ENCODE results near the gene STARD6. TPM values are rescaled to one million over a fixed set of nuclear protein-coding genes. Genes with fewer than 3 reads are reported as not detected.

The STARD6 gene
- total RNA-seq = not detected

GRCh38 chr18:54357660-54358494 is at the start of gene STARD6, which contains the start of gene C18orf54:
TSS of gene STARD6 (minus strand) at chr18:54357858. CDS start at chr18:54354573, 3,285 bp downstream.
TSS of gene C18orf54 (plus strand) at chr18:54357906. CDS start at chr18:54360573, 2,667 bp downstream.
- peak in 1 of 2 donors; percentile 84 for DNase-seq (ENCODE audit: extremely low spot score in 2 of 2)
- Histone ChIP-seq H3K27me3 (no peaks in the 10 kb centered on the region), H3K36me3 (no peaks in the 10 kb centered on the region), H3K9me3 (no peaks in the 10 kb centered on the region), H3K4me3 (peak within 1 kb of the TSS; percentile 68 to 71), H3K4me1 (peaks cover 6% of the 10 kb centered on the region), H3K27ac (peak within 1 kb of the TSS; percentile 79)
- peak; percentile 80 to 81 for TF ChIP-seq POLR2AphosphoS5 (IDR thresholded peaks at IDR 0.05; ENCODE audit: insufficient read depth in 1 of 2, low read depth in 1 of 2)
- TF ChIP-seq POLR2A (IDR thresholded peaks at IDR 0.05) = peak in 1 of 2 donors; percentile 41
- TF ChIP-seq, protein P1, sequence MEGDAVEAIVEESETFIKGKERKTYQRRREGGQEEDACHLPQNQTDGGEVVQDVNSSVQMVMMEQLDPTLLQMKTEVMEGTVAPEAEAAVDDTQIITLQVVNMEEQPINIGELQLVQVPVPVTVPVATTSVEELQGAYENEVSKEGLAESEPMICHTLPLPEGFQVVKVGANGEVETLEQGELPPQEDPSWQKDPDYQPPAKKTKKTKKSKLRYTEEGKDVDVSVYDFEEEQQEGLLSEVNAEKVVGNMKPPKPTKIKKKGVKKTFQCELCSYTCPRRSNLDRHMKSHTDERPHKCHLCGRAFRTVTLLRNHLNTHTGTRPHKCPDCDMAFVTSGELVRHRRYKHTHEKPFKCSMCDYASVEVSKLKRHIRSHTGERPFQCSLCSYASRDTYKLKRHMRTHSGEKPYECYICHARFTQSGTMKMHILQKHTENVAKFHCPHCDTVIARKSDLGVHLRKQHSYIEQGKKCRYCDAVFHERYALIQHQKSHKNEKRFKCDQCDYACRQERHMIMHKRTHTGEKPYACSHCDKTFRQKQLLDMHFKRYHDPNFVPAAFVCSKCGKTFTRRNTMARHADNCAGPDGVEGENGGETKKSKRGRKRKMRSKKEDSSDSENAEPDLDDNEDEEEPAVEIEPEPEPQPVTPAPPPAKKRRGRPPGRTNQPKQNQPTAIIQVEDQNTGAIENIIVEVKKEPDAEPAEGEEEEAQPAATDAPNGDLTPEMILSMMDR (IDR thresholded peaks at IDR 0.05) = peak in 2 of 3 experiments; percentile 14 to 69
- intact Hi-C loops (cut with DNase I) = no loop called here

GRCh38 chr18:54405290-54405689 is 47.6 kb upstream of the STARD6 start:
- Histone ChIP-seq H3K27me3 (no peaks in the 10 kb centered on the region), H3K4me1 (no peaks in the 10 kb centered on the region), H3K27ac (no peak overlapping the region), H3K36me3 (no peaks in the 10 kb centered on the region), H3K9me3 (no peaks in the 10 kb centered on the region), H3K4me3 (no peak overlapping the region)
- no peak for DNase-seq (ENCODE audit: extremely low spot score in 2 of 2)
- TF ChIP-seq POLR2A (IDR thresholded peaks at IDR 0.05) (no peak), POLR2AphosphoS5 (IDR thresholded peaks at IDR 0.05; ENCODE audit: insufficient read depth in 1 of 2, low read depth in 1 of 2) (no peak)
- TF ChIP-seq, protein P1 (IDR thresholded peaks at IDR 0.05) = no peak
- intact Hi-C loops (cut with DNase I) = no loop called here

DNA sequence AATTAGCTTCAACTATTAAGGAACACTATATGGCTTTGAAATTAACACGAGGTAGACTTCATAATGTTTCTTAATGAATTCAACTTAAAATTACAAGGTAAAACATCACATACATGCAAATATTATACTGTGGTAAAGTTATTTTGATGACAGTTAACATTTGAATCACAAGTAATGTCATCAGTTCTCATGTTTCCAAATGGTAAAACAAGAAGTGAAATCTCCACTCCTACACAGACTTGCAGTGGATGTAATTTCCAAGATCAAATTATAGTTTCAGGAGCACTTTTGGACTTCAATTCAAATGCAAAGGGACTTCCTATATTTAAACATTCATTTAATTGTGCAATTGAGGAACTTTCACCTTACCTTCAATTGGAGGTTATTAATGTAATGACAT is 39.1 kb upstream of the STARD6 start:
- no peak overlapping the region for H3K4me3 ChIP-seq
- H3K27me3 ChIP-seq = no peaks in the 10 kb centered on the region
- no peak for TF ChIP-seq POLR2A (IDR thresholded peaks at IDR 0.05)
- TF ChIP-seq POLR2AphosphoS5 (IDR thresholded peaks at IDR 0.05; ENCODE audit: insufficient read depth in 1 of 2, low read depth in 1 of 2) = no peak
- TF ChIP-seq, protein P1 (IDR thresholded peaks at IDR 0.05) = no peak

DNA sequence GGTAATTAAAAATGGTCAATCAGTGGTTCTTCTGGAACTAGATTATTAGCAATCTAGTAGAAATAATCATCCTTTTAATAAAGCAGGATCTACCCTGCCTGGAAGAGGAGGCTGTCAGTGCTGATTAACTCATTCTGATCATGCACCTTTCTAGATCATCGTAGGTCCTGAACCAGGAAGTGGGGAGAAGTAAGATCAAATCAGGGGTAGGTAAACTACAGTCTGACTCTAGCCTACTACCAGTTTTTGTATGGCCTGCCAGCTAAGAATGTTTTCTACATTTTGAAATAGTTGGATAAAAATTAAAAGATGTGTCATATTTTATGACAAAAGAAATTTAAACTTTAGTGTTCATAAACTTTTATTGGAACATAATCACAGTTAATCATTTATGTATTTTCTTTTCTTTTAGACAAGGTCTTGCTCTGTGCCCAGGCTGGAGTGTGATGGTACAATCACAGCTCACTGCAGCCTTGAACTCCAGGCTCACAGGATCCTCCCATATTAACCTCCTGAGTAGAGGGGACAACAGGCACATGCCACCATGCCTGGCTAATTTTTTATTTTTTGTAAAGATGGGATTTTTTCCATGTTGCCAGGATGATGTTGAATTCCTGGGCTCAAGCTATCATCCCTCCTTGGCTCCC is 36.1 kb upstream of the STARD6 start:
- Histone ChIP-seq H3K36me3 (no peaks in the 10 kb centered on the region), H3K4me1 (no peaks in the 10 kb centered on the region), H3K4me3 (no peak overlapping the region), H3K27me3 (no peaks in the 10 kb centered on the region), H3K9me3 (no peaks in the 10 kb centered on the region), H3K27ac (no peak overlapping the region)
- intact Hi-C loops (cut with DNase I) = no loop called here
- TF ChIP-seq POLR2AphosphoS5 (IDR thresholded peaks at IDR 0.05; ENCODE audit: insufficient read depth in 1 of 2, low read depth in 1 of 2) (no peak), POLR2A (IDR thresholded peaks at IDR 0.05) (no peak)
- TF ChIP-seq, protein P1 (IDR thresholded peaks at IDR 0.05) = no peak
- DNase-seq (ENCODE audit: extremely low spot score in 2 of 2) = no peak

More for the DNA sequence above, 39.1 kb upstream of the STARD6 start:
- intact Hi-C loops (cut with DNase I) = no loop called here
- no peak overlapping the region for H3K27ac ChIP-seq
- no peaks in the 10 kb centered on the region for H3K9me3 ChIP-seq
- no peaks in the 10 kb centered on the region for H3K4me1 ChIP-seq
- DNase-seq (ENCODE audit: extremely low spot score in 2 of 2) = no peak
- no peaks in the 10 kb centered on the region for H3K36me3 ChIP-seq

All from vagina (tissue), 2 donors.